NCI-H128 (cell line): ENCODE data around the gene COL4A4.

ENCODE experiments used
- DNase-seq: peaks from one replicate; lab custom pipeline; 2025; ENCODE audit not compliant: unreplicated experiment; lab: John Stamatoyannopoulos, UW

COL4A4 gene

DNA sequence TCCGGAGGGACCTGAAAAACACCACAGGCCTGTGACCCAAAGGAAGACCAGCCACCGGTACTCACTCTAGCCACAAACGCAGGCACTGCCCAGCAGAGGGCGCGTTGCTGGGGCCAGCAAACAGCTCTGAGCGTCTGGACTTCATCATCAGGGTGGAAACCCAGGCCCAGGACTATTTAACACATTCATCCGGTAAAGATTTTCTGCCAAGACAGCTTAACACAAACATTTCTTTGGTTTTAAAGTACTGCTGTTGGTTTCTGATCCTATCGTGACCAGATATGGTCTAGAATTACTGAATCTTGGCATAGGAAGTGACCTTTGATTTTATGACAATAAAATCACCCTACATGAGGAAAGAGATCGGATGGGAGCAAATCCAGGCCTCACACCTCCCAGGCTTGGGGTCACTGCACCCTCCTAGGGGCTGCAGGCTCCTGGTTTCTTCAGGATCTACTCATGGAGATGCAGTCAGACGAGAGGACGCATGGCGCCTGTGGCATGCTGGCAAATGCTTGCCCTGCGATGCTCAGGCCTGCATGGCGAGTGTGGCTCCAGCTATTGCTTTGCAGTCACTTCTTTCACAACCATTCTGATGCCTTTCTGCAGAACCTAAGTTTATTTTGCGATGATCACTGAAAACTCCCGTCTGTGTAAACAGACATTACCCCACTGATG lies 130.4 kb downstream of the COL4A4 start:
- no peak for DNase-seq

DNA sequence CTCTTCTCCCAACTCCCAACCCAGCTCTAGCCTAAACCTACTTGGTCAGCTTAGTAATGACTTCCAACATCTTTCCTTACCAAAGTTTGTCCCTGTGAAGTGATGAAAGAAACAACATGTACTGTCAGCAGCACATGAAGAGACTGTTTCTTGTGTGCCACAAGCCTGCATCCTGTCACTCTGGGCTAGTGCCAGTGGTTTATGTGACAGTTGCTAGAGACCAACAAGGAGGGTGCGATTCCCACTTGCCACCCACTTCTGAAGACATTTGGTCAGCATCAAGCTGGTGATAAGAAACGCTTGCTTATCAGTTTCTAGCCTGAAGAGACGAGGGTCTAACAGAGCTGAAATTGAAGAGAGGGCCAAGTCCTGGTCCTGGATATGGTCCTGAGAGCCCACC lies 132.6 kb downstream of the COL4A4 start:
- no peak for DNase-seq

- DNase-seq = no peak
These were observed 133.2 kb downstream of the COL4A4 start for GRCh38 chr2:227030789-227031188.

DNA sequence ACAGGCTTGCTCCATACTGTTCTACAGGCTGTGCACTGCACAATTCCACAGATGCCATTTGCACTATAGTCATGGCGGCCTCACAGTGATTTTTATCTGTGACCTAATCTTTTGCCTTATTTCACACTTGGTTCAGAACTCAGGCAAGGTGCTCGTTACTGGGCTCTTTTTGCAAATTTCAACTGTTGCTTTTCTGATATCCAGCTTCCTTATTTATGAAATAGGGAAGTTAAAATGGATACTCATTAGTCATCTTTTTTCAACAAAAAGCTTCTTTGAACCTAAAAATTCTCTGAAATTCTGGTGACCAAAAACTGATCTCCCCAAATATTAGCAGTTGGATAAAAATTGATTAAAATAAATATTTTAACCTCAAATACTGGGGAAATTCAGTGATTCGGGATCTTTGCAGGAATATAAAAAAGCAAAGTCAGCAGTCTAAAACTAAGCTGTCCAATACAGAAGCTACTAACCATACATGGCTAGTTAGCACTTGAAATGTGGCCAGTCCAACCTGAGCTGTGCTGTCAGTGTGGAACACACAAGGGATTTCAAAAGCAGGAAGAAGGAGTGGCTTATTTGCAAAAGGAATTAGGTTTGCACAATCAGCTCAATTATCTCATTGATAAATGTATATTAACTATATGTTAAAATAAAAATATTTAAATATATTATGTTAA lies 134.4 kb downstream of the COL4A4 start:
- DNase-seq = no peak

DNA sequence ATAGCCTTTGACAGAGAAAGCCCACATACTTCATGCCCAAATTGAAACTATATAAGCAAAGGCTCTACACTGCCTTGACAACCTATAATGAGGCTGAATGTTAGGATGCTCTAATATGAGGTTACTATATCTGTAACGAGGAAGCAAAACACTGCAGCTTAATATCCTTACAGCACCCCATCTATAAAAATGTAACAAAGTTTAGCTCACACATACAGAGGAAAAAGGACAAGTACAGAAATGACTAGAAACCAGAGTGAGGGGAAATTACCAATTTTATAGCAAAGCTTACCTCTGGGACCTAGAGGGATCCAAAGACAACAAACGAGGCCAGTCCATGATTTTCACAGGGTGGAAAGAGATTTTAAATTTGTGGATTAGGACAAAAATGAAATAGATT lies 138.5 kb downstream of the COL4A4 start:
- no peak for DNase-seq

DNA sequence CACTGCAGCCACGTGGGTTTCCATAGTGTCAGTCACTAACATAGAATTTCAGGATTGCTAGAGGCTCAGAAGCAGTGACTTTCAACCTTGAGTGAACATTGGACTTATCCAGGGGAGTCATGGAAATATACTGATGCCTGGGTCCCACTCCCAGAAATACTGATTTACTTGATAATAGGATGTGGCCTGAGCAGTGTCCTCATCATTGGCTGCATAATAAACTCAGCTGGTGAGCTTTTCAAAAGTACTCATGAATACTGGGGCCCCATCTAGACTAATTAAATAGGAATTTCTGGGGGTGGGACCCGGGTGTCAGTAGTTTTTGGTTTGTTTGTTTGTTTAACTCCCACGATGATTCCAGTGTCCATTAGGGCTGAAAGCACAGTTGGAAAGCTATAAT lies 141.4 kb downstream of the COL4A4 start:
- no peak for DNase-seq

DNA sequence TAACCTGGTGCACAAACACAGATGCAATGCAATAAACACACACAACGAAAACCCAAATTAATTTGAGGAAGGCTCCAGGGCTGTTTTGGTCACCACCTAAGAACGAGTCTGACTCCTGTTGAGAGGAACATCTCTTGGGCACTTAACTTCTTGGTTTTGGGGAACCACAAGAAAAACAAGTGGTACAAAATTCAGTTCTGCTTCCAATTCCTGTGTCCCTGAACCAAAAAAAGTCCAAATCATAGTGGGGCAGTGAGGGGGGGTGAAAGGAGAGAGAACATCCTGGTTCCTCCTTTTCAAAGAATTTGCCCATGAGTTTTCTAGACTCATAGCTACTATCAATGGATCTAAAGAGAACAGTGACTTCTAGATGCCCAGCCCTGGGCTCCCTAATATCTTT lies 143.6 kb downstream of the COL4A4 start:
- DNase-seq = no peak

DNA sequence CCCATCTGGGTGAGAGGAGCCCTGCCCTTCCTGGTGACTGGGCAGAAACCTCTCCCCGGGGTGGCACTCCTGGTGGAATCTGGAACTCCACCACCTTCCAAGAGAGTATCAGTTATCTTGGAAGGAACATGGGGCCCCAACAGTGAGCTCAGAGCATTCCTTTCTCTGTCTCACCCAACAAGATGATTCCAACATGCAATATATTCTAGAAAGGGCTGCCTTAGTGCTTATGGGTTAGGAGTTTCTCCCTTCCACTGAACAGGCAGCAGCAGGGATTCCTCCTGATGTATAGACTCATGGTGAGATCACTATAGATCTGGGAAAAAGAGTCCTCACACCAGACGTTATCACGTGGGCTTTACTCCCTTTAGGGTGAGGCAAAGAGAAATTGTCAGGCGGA lies 147.1 kb downstream of the COL4A4 start:
- DNase-seq = no peak

DNA sequence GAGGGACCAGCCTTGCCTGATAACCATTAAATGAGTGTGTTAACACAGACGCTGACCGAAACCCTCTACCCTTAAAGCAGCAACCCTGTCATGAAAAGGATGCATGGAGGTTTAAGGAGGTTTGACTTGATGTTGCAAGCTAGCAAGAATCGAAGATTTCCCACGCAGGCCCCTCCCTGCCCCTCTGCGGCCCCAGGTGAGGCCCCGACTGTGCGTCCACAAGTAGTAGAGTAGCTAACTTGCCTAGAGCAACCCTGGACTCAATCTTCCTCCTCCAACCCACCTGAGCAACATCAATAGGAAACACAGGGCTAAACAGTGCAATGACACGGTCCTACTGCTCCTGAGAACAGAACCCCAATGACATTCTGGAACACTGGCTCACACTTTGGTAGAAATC lies 150.1 kb downstream of the COL4A4 start:
- no peak for DNase-seq

DNA sequence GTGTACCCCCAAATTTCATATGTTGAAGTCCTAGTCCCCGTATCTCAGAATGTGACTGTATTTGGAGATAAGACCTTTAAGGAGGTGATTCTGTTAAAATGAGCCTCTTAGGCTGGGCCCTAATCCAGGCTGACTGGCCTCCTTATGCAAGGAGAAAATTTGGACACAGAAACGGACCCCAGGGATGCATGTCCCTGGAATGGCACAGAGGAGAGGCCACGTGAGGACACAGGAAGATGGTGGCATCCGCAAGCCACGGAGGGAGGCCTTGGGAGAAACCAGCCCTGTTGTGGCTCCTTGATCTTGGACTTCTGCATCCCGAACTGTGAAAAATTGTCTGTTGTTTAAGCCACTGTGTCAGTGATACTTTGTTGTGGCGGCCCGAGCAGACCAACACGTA lies 150.7 kb downstream of the COL4A4 start:
- no peak for DNase-seq

- no peak for DNase-seq
These were observed 153.6 kb downstream of the COL4A4 start for GRCh38 chr2:227010433-227010832.

- no peak for DNase-seq
These were observed 156.1 kb downstream of the COL4A4 start for GRCh38 chr2:227007940-227008339.

DNA sequence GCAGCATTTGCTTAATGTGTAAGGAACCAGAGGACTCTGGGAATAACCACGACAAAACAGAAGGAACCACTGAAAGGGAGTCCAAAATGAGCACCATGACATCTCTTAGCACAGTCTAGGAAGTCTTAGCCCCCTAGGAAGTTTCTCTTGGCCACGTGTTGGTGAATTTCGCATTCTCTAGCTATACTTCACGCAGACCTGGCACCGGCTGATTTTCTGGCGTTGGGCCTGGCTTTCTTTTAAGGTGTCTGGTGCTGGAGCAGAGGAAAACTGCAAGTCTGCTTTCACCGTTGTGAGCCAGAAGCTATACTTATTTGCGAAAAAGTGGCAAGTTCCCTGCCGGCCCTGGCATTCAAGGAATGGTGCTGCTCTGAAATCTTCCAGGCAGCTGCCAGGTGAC lies 156.9 kb downstream of the COL4A4 start:
- DNase-seq = no peak

DNA sequence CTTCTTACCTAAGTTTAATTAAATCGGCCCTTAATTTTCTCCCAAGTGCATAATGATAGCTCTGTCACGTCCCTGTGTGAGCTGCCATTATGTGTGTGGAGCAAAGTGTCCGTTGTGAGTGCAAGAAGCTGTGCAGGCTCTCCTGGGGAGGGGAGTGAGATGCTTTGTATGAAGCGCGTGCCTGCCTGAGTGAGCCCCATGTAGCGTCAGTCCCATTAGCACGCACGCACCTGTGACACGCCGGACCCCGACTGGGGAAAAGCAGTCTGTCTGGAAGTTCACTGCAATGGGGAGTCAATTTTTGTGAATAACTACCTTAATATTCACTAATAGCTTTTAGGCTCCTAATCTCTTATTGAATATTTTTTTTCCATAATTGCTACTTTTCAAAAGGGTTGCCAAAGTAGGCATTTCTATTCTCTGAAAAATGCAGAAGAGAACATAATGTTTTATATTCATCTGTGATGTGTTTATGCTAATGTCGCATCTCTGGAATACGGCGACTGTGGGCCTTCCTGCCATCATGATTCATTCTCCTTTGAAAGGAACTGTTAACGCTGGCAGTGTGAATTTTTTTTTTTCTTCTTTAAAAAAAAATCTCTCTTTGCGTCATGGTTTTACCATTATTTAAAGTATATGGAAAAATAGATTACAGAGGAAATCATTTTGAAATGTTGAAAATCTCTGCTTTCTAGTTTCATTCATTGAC lies 157.7 kb downstream of the COL4A4 start:
- peak; percentile 3 for DNase-seq

GRCh38 chr2:227004482-227004881 lies 159.5 kb downstream of the COL4A4 start:
- DNase-seq = no peak

DNA sequence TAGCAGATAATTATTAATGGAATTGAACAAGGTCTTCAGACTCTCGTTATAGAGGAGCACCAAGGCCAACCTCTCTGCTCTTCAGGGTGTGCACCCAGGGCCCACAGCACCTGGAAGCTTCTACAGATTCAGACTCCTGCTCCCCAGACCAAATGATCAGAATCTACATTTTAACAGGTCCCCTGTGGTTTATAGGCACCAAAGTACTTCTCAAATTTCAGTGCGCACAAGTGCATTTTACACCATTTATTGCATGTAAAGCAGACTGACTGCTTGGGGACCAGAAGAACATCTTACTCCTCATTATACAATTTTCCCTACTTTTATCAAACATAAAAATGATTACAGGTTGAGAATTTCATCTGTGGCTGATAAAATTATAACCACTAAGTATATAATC lies 163.9 kb downstream of the COL4A4 start:
- DNase-seq = no peak

GRCh38 chr2:226999661-227000060 lies 164.3 kb downstream of the COL4A4 start:
- no peak for DNase-seq

GRCh38 chr2:226995625-226996041 lies 168.4 kb downstream of the COL4A4 start:
- no peak for DNase-seq

GRCh38 chr2:226994775-226995174 lies 169.2 kb downstream of the COL4A4 start:
- DNase-seq = no peak

DNA sequence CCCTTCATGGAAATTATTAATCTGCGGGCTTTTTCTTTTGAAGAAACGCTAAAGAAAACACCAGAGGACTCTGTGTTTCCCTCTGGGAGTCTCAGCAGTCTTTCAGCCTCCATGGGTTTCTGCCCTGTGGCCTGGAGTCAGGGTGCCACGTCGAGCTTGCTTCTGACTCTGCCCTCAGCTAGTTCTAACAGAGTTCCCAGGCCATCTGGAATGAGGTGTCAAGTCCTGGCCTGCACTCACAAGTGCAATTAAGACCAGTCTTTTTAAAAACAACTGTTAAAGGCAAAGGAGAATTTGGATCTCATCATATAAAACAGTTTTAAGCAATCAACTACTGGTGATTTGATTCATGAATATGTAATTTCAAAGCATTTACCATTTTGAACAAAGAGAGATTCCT lies 170.8 kb downstream of the COL4A4 start:
- DNase-seq = no peak

DNA sequence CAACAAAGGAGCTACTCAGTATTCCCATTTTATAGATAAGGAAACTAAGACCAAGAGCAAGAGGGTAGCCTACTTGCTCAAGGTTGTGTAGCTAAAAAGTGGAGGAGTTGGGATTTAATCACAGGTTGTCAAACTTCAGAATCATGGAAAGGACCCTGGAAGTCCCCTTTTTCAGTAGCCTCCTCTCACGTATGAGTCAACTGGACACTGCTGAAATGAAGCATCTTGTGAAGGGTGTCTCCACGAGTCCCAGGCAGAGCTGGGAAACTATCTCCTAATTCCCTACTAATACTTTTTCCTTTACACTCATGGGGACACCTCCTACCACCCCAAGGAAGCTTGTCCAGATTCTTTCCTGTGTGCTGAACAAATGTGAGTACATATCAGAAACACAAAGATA lies 172.3 kb downstream of the COL4A4 start:
- no peak for DNase-seq

- no peak for DNase-seq
These were observed 178.4 kb downstream of the COL4A4 start for GRCh38 chr2:226985583-226985946.
